HCT116 (cell line): ENCODE measurements around the gene PEX11A. TPM values are rescaled to one million over a fixed set of nuclear protein-coding genes. Genes with fewer than 3 reads are reported as not detected.

Source experiments
- ATAC-seq: fragments of 200-7000 bp; cut with Tn5 transposase; 2 replicates; pipeline ENCODE4 v1.9.1; 2020; ENCODE audit warnings: mild to moderate bottlenecking, moderate library complexity
- BruUV-seq: library from RNA; stranded (reverse); fragments of 400-500 nt; replicated peaks from 2 replicates; lab custom pipeline; 2021; lab: Mats Ljungman, UMichigan
- CTCF ChIA-PET: fragments of 300-600 bp; sonication (Branson Sonifier 250); formaldehyde crosslinking; loops from one replicate; lab custom pipeline; 2021; ENCODE audit warnings: antibody characterized with exemption; lab: Charles Lee
- POLR2A ChIA-PET: fragments of 300-600, 350-600 bp; sonication (Branson Sonifier 250); formaldehyde crosslinking; loops from one replicate; lab custom pipeline; 2021; ENCODE audit warnings: antibody characterized with exemption; lab: Charles Lee
- RAD21 ChIA-PET, 2 experiments: fragments of 300-600 bp; sonication (Branson Sonifier 250); formaldehyde crosslinking; loops; one replicate each; lab custom pipeline; 2023; ENCODE audit warnings: low total read pairs in 2 of 2; ENCODE audit not compliant: uncharacterized antibody in 2 of 2, unreplicated experiment in 2 of 2, low non-redundant PET in 1 of 2; lab: Charles Lee
- DNase-seq: peaks from one replicate; pipeline ENCODE4 v3.0.0-alpha.2; 2010; ENCODE audit warnings: low read depth, low spot score
- H2AFZ ChIP-seq: fragments of 200-600 bp; shearing (Covaris generic), sonication (generic); 2 replicates; pipeline ENCODE4 v1.6.1; 2017; ENCODE audit warnings: low read depth, mixed run types, mixed read lengths, antibody characterized with exemption, low read length; ENCODE audit not compliant: poor library complexity, severe bottlenecking
- H3K27ac ChIP-seq: 2 replicates; pipeline ENCODE4 v1.5.1; 2012; ENCODE audit warnings: low read depth, low read length
- H3K27me3 ChIP-seq: fragments of 200-600 bp; sonication (generic); 2 replicates; pipeline ENCODE4 v1.6.1; 2016; ENCODE audit warnings: mixed run types, low read length, mixed read lengths; ENCODE audit not compliant: insufficient read depth
- H3K36me3 ChIP-seq, 2 experiments: fragments of 200-500 bp in 1 of 2; fragments of 200-600 bp in 1 of 2; sonication (Bioruptor generic) in 1 of 2; sonication (generic) in 1 of 2; 2 replicates each; pipeline versions ENCODE4 v1.5.1 to v1.6.1; 2014 to 2016; ENCODE audit warnings: low read length in 2 of 2, inconsistent platforms in 1 of 2, mixed read lengths in 1 of 2, mixed run types in 1 of 2; ENCODE audit not compliant: insufficient read depth in 2 of 2, control insufficient read depth in 1 of 2
- H3K4me1 ChIP-seq, 2 experiments: fragments of 200-600 bp in 1 of 2; sonication (generic) in 1 of 2; 2 replicates each; pipeline versions ENCODE4 v1.5.1 to v1.6.1; 2012 to 2017; ENCODE audit warnings: low read length in 2 of 2, inconsistent platforms in 1 of 2, mild to moderate bottlenecking in 1 of 2, mixed read lengths in 1 of 2, mixed run types in 1 of 2, moderate library complexity in 1 of 2; ENCODE audit not compliant: insufficient read depth in 2 of 2, control insufficient read depth in 1 of 2
- H3K4me2 ChIP-seq: fragments of 200-600 bp; sonication (generic); 2 replicates; pipeline ENCODE4 v1.6.1; 2017; ENCODE audit warnings: mixed run types, low read length, mixed read lengths
- H3K4me3 ChIP-seq, 2 experiments: fragments of 200-600 bp in 1 of 2; sonication (generic) in 1 of 2; replicated peaks in 1 of 2; 2 replicates each; pipeline ENCODE4 v1.5.1; 2011 to 2016; ENCODE audit warnings: low read length in 2 of 2, control low read depth in 1 of 2, low read depth in 1 of 2, mild to moderate bottlenecking in 1 of 2, mixed read lengths in 1 of 2, mixed run types in 1 of 2
- H3K79me2 ChIP-seq: fragments of 200-600 bp; sonication (generic); 2 replicates; pipeline ENCODE4 v1.6.1; 2017; ENCODE audit warnings: mild to moderate bottlenecking, mixed run types, low read length, moderate library complexity, mixed read lengths; ENCODE audit not compliant: insufficient read depth
- H3K9ac ChIP-seq: fragments of 200-600 bp; sonication (generic); 2 replicates; pipeline ENCODE4 v1.6.1; 2016; ENCODE audit warnings: low read length, mixed read lengths
- H3K9me2 ChIP-seq: fragments of 200-600 bp; sonication (generic), shearing (Covaris generic); 2 replicates; pipeline ENCODE4 v1.6.1; 2017; ENCODE audit warnings: mixed run types, mild to moderate bottlenecking, moderate library complexity; ENCODE audit not compliant: insufficient read depth
- H3K9me3 ChIP-seq, 2 experiments: fragments of 200-500 bp in 1 of 2; fragments of 200-600 bp in 1 of 2; sonication (Bioruptor generic) in 1 of 2; sonication (generic) in 1 of 2; 2 replicates each; pipeline ENCODE4 v1.6.1; 2014 to 2017; ENCODE audit warnings: low read length in 2 of 2, mixed read lengths in 2 of 2, inconsistent platforms in 1 of 2, low read depth in 1 of 2, mild to moderate bottlenecking in 1 of 2, mixed run types in 1 of 2, moderate library complexity in 1 of 2; ENCODE audit not compliant: control insufficient read depth in 1 of 2, insufficient read depth in 1 of 2
- H4K20me1 ChIP-seq: fragments of 200-600 bp; sonication (generic), shearing (Covaris generic); 2 replicates; pipeline ENCODE4 v1.6.1; 2017; ENCODE audit warnings: mixed run types, mild to moderate bottlenecking, moderate library complexity; ENCODE audit not compliant: insufficient read depth
- ATF3 ChIP-seq: IDR thresholded peaks from 2 replicates; pipeline ENCODE4 v1.6.1; 2012
- CEBPB ChIP-seq: IDR thresholded peaks from 2 replicates; pipeline ENCODE4 v1.6.1; 2012; ENCODE audit warnings: low read depth
- CTCF ChIP-seq, 3 experiments: fragments of 200-600 bp in 1 of 3; sonication (generic) in 1 of 3; IDR thresholded peaks in 2 of 3; conservative IDR thresholded peaks in 1 of 3; 2 replicates each; pipeline ENCODE4 v1.5.1; 2012 to 2017; ENCODE audit warnings: low read depth in 2 of 3, low read length in 2 of 3, antibody characterized with exemption in 1 of 3, borderline replicate concordance in 1 of 3, control low read depth in 1 of 3, mild to moderate bottlenecking in 1 of 3, mixed read lengths in 1 of 3, mixed run types in 1 of 3, moderate library complexity in 1 of 3; ENCODE audit not compliant: insufficient read depth in 1 of 3
- EGR1 ChIP-seq: IDR thresholded peaks from 2 replicates; pipeline ENCODE4 v1.6.1; 2012; ENCODE audit warnings: low read depth
- ELF1 ChIP-seq: IDR thresholded peaks from 2 replicates; pipeline ENCODE4 v1.6.1; 2012; ENCODE audit warnings: low read depth, borderline replicate concordance
- EZH2 ChIP-seq: fragments of 200-600 bp; sonication (generic); IDR thresholded peaks from 2 replicates; pipeline ENCODE4 v1.6.1; 2017; ENCODE audit warnings: antibody characterized with exemption, mixed run types
- EZH2phosphoT487 ChIP-seq: fragments of 200-600 bp; IDR thresholded peaks from 2 replicates; pipeline ENCODE4 v1.6.1; 2018; ENCODE audit warnings: antibody characterized with exemption, borderline replicate concordance
- FOSL1 ChIP-seq: IDR thresholded peaks from 2 replicates; pipeline ENCODE4 v1.6.1; 2012; ENCODE audit warnings: low read depth
- JUND ChIP-seq: IDR thresholded peaks from 2 replicates; pipeline ENCODE4 v1.6.1; 2012
- MAX ChIP-seq: IDR thresholded peaks from 2 replicates; pipeline ENCODE4 v1.6.1; 2012
- POLR2A ChIP-seq: IDR thresholded peaks from 2 replicates; pipeline ENCODE4 v1.7.0; 2011; ENCODE audit warnings: borderline replicate concordance; ENCODE audit not compliant: insufficient read depth, insufficient read length; ENCODE audit errors: extremely low read depth
- SIN3A ChIP-seq: IDR thresholded peaks from 2 replicates; pipeline ENCODE4 v1.6.1; 2012; ENCODE audit warnings: low read depth
- SP1 ChIP-seq: IDR thresholded peaks from 2 replicates; pipeline ENCODE4 v1.6.1; 2012; ENCODE audit warnings: low read depth
- SRF ChIP-seq: IDR thresholded peaks from 2 replicates; pipeline ENCODE4 v1.6.1; 2012; ENCODE audit warnings: low read depth
- TCF7L2 ChIP-seq: IDR thresholded peaks from 2 replicates; pipeline ENCODE4 v1.7.0; 2011; ENCODE audit warnings: borderline replicate concordance, inconsistent platforms; ENCODE audit not compliant: insufficient read depth, insufficient read length; ENCODE audit errors: extremely low read depth
- YY1 ChIP-seq: IDR thresholded peaks from 2 replicates; pipeline ENCODE4 v1.6.1; 2011; ENCODE audit warnings: low read length, low read depth, moderate library complexity, mild to moderate bottlenecking; ENCODE audit not compliant: insufficient replicate concordance; ENCODE audit errors: extremely low read depth
- ZNF274 ChIP-seq: fragments of 200-500 bp; sonication (Bioruptor generic); IDR thresholded peaks from 2 replicates; pipeline ENCODE4 v1.6.1; 2014; ENCODE audit warnings: mild to moderate bottlenecking, low read depth, low read length, inconsistent platforms
- intact Hi-C: fragments of 100-400 bp; cut with micrococcal nuclease; formaldehyde crosslinking; loops from 2 replicates; pipeline ENCODE4 v1.10.0; 2022
- total RNA-seq: library from RNA; stranded (reverse); gene quantifications from one replicate; pipeline ENCODE4 v1.2.1, GENCODE V29; 2021; ENCODE audit not compliant: unreplicated experiment

The PEX11A gene
- total RNA-seq, 1 experiment from 2014 or later, result 7.1 TPM

GRCh38 chr15:89649716-89650115, 40.8 kb downstream of the PEX11A start:
- Histone ChIP-seq H3K9me2 (no peaks in the 10 kb centered on the region), H3K79me2 (no peaks in the 10 kb centered on the region), H3K27me3 (no peaks in the 10 kb centered on the region), H3K9ac (no peak overlapping the region), H4K20me1 (no peaks in the 10 kb centered on the region), H3K9me3 (no peaks in the 10 kb centered on the region), H3K4me3 (no peak overlapping the region), H3K27ac (no peak overlapping the region), H3K4me2 (no peak overlapping the region), H2AFZ (no peak overlapping the region), H3K36me3 (no peaks in the 10 kb centered on the region), H3K4me1 (peaks cover 0 to 4% of the 10 kb centered on the region in 2 experiments; a peak in 2 of 4 replicates)
- ATAC-seq, result no peak
- ChIA-PET CTCF (no interaction called here), RAD21 (no interaction called here), POLR2A (no interaction called here)
- BruUV-seq, result no TSS peak
- no peak for TF ChIP-seq CEBPB
- TF ChIP-seq SRF, result no peak
- TF ChIP-seq ATF3, result no peak
- TF ChIP-seq EGR1, result no peak
- TF ChIP-seq ELF1, result no peak
- TF ChIP-seq TCF7L2, result no peak
- no peak for TF ChIP-seq SP1
- TF ChIP-seq MAX, result no peak
- TF ChIP-seq SIN3A, result no peak
- intact Hi-C loops, result no loop called here
- DNase-seq, result no peak

- H3K9me3 ChIP-seq, result no peaks in the 10 kb centered on the region
- H3K4me1 ChIP-seq, result peaks cover 0 to 4% of the 10 kb centered on the region in 2 experiments; a peak in 2 of 4 replicates
- no peaks in the 10 kb centered on the region for H3K9me2 ChIP-seq
- CTCF ChIA-PET, result no interaction called here
- H3K79me2 ChIP-seq, result no peaks in the 10 kb centered on the region
- RAD21 ChIA-PET, result no interaction called here
- H3K27ac ChIP-seq, result no peak overlapping the region
- H3K27me3 ChIP-seq, result no peaks in the 10 kb centered on the region
- H3K4me3 ChIP-seq, result no peak overlapping the region
- H4K20me1 ChIP-seq, result no peaks in the 10 kb centered on the region
- no peaks in the 10 kb centered on the region for H3K36me3 ChIP-seq
- H2AFZ ChIP-seq, result no peak overlapping the region
- POLR2A ChIA-PET, result no interaction called here
- intact Hi-C loops, result no loop called here
- no peak for DNase-seq
- no peak overlapping the region for H3K9ac ChIP-seq
- ATAC-seq, result no peak
- no peak overlapping the region for H3K4me2 ChIP-seq
- no TSS peak for BruUV-seq
- TF ChIP-seq SP1 (no peak), JUND (no peak), ATF3 (no peak), EZH2 (no peak), FOSL1 (no peak), YY1 (no peak), CTCF (IDR thresholded peaks at IDR 0.05 in 2 of 3, conservative IDR thresholded peaks at IDR 0.05 in 1 of 3; ENCODE audit: borderline replicate concordance in 1 of 3, insufficient read depth in 1 of 3, low read depth in 2 of 3, low read length in 2 of 3) (no peak), EZH2phosphoT487 (no peak), EGR1 (no peak), ZNF274 (no peak), POLR2A (no peak), TCF7L2 (no peak)
Measured at GRCh38 chr15:89649013-89649625, 41.4 kb downstream of the PEX11A start.
